RWPE2 (cell line): ENCODE data around the gene CST8.
"Not testable (repeated sequence)": the region's sequence is repeated elsewhere in the genome, so short reads cannot be mapped to it uniquely, and the experiment has no call there.

Experiments
- ATAC-seq: fragments of 200-7000 bp; cut with Tn5 transposase; 3 replicates; pipeline ENCODE4 v1.9.1; 2021; ENCODE audit warnings: low read depth
- DNase-seq: peaks from one replicate; pipeline ENCODE4 v3.0.0-alpha.2; 2020; ENCODE audit warnings: low spot score
- H3K27ac ChIP-seq: fragments of 450-650 bp; 2 replicates; pipeline ENCODE4 v1.5.1; 2017; ENCODE audit warnings: mild to moderate bottlenecking; ENCODE audit not compliant: poor library complexity, severe bottlenecking
- H3K27me3 ChIP-seq: fragments of 250-450 bp; sonication (Bioruptor Pico); 2 replicates; pipeline ENCODE4 v1.5.1; 2021; ENCODE audit warnings: mild to moderate bottlenecking, moderate library complexity; ENCODE audit not compliant: insufficient read depth, poor library complexity, severe bottlenecking
- H3K36me3 ChIP-seq: fragments of 250-450 bp; sonication (Bioruptor Pico); 2 replicates; pipeline ENCODE4 v1.5.1; 2020; ENCODE audit warnings: low read depth, mild to moderate bottlenecking, moderate library complexity
- H3K4me1 ChIP-seq: fragments of 250-450 bp; sonication (Bioruptor Pico); 2 replicates; pipeline ENCODE4 v1.5.1; 2021; ENCODE audit warnings: mild to moderate bottlenecking, moderate library complexity; ENCODE audit not compliant: insufficient read depth, poor library complexity, severe bottlenecking
- H3K4me3 ChIP-seq: fragments of 250-450 bp; sonication (Bioruptor Pico); 2 replicates; pipeline ENCODE4 v1.5.1; 2021; ENCODE audit warnings: mild to moderate bottlenecking, moderate library complexity; ENCODE audit not compliant: severe bottlenecking
- H3K9me3 ChIP-seq: fragments of 250-450 bp; sonication (Bioruptor Pico); 2 replicates; pipeline ENCODE4 v1.5.1; 2021; ENCODE audit warnings: mild to moderate bottlenecking, moderate library complexity; ENCODE audit not compliant: severe bottlenecking
- CTCF ChIP-seq: fragments of 450-650 bp; IDR thresholded peaks from one replicate; pipeline ENCODE4 v1.5.1; 2017; ENCODE audit warnings: mild to moderate bottlenecking, moderate library complexity; ENCODE audit not compliant: poor library complexity, severe bottlenecking

Gene CST8

GRCh38 chr20:23456873-23457272 is 34.0 kb upstream of the CST8 start:
- ATAC-seq = no peak
- DNase-seq = no peak
- H3K9me3 ChIP-seq = no peaks in the 10 kb centered on the region
- H3K27me3 ChIP-seq = no peaks in the 10 kb centered on the region
- no peak overlapping the region for H3K4me3 ChIP-seq
- TF ChIP-seq CTCF = no peak
- H3K4me1 ChIP-seq = no peaks in the 10 kb centered on the region
- no peaks in the 10 kb centered on the region for H3K36me3 ChIP-seq
- no peak overlapping the region for H3K27ac ChIP-seq

GRCh38 chr20:23459461-23460150 is 31.3 kb upstream of the CST8 start:
- no peaks in the 10 kb centered on the region for H3K4me1 ChIP-seq
- TF ChIP-seq CTCF = no peak
- no peaks in the 10 kb centered on the region for H3K9me3 ChIP-seq
- ATAC-seq (no peak), DNase-seq (no peak)
- no peak overlapping the region for H3K4me3 ChIP-seq
- H3K36me3 ChIP-seq = no peaks in the 10 kb centered on the region
- no peak overlapping the region for H3K27ac ChIP-seq
- no peaks in the 10 kb centered on the region for H3K27me3 ChIP-seq

GRCh38 chr20:23461180-23461579 is 29.7 kb upstream of the CST8 start:
- TF ChIP-seq CTCF = no peak
- no peak for ATAC-seq
- Histone ChIP-seq H3K36me3 (no peaks in the 10 kb centered on the region), H3K27me3 (no peaks in the 10 kb centered on the region), H3K4me3 (no peak overlapping the region), H3K4me1 (no peaks in the 10 kb centered on the region), H3K27ac (no peak overlapping the region), H3K9me3 (no peaks in the 10 kb centered on the region)
- no peak for DNase-seq

GRCh38 chr20:23466961-23467360 is 24.0 kb upstream of the CST8 start:
- not testable (repeated sequence) for DNase-seq, H3K4me3 ChIP-seq, ATAC-seq, H3K4me1 ChIP-seq, H3K27ac ChIP-seq, H3K36me3 ChIP-seq, H3K9me3 ChIP-seq, H3K27me3 ChIP-seq

GRCh38 chr20:23472306-23472705 is 18.6 kb upstream of the CST8 start:
- not testable (repeated sequence) for H3K9me3 ChIP-seq, DNase-seq, H3K4me1 ChIP-seq, H3K36me3 ChIP-seq, H3K27ac ChIP-seq, ATAC-seq, H3K4me3 ChIP-seq, H3K27me3 ChIP-seq

- not testable (repeated sequence) for H3K9me3 ChIP-seq, ATAC-seq, H3K27ac ChIP-seq, DNase-seq, H3K4me1 ChIP-seq, H3K4me3 ChIP-seq, H3K27me3 ChIP-seq, H3K36me3 ChIP-seq
These were observed 17.6 kb upstream of the CST8 start for GRCh38 chr20:23473293-23473692.
